K562 (cell line): ENCODE data around the gene DHPS. TPM values are rescaled to one million over a fixed set of nuclear protein-coding genes. Genes with fewer than 3 reads are reported as not detected.

Experiments
- ATF7 ChIP-seq: fragments of 450-650 bp; IDR thresholded peaks from 2 replicates; pipeline ENCODE4 v1.7.1; 2014; ENCODE audit warnings: mild to moderate bottlenecking, moderate library complexity
- CUX1 ChIP-seq: fragments of 200-800 bp; sonication (Bioruptor generic); IDR thresholded peaks from 2 replicates; pipeline ENCODE4 v1.6.1; 2016; ENCODE audit warnings: missing genetic modification characterization, missing compliant biosample characterization
- DIDO1 ChIP-seq: fragments of 450-650 bp; IDR thresholded peaks from 2 replicates; pipeline ENCODE4 v1.6.1; 2016; ENCODE audit warnings: low read depth, missing biosample characterization, missing genetic modification characterization
- EHMT2 ChIP-seq: fragments of 450-650 bp; IDR thresholded peaks from 2 replicates; pipeline ENCODE4 v1.6.1; 2018; ENCODE audit warnings: antibody characterized with exemption
- FIP1L1 ChIP-seq: fragments of 200-400 bp; formaldehyde crosslinking; IDR thresholded peaks from 2 replicates; pipeline ENCODE4 v1.6.1; 2018; ENCODE audit warnings: mild to moderate bottlenecking, low read depth, low read length; ENCODE audit not compliant: poor library complexity, severe bottlenecking
- HDAC1 ChIP-seq, 2 experiments: fragments of 450-650 bp; IDR thresholded peaks; 2 replicates each; pipeline ENCODE4 v1.6.1; 2016 to 2017; ENCODE audit warnings: inconsistent platforms in 1 of 2, mild to moderate bottlenecking in 1 of 2, moderate library complexity in 1 of 2
- HDGF ChIP-seq: fragments of 450-650 bp; IDR thresholded peaks from 2 replicates; pipeline ENCODE4 v1.6.1; 2016
- MYNN ChIP-seq, 2 experiments: sonication (generic); formaldehyde crosslinking in 1 of 2; IDR thresholded peaks; 2 replicates each; pipeline versions ENCODE4 v1.5.0 to v1.6.1; 2016 to 2020; ENCODE audit warnings: antibody characterized with exemption in 1 of 2, missing genetic modification reagents in 1 of 2
- POLR2B ChIP-seq: fragments of 450-650 bp; IDR thresholded peaks from 2 replicates; pipeline ENCODE4 v1.6.1; 2018; ENCODE audit warnings: low read depth; ENCODE audit not compliant: partially characterized antibody
- RAD51 ChIP-seq: fragments of 450-650 bp; IDR thresholded peaks from 2 replicates; pipeline ENCODE4 v1.7.1; 2016; ENCODE audit warnings: low read depth, mild to moderate bottlenecking, borderline replicate concordance
- RFX1 ChIP-seq: fragments of 450-650 bp; IDR thresholded peaks from 2 replicates; pipeline ENCODE4 v1.6.1; 2016; ENCODE audit warnings: mild to moderate bottlenecking, moderate library complexity
- SUPT5H ChIP-seq: fragments of 450-650 bp; IDR thresholded peaks from 2 replicates; pipeline ENCODE4 v1.6.1; 2016
- TCF3 ChIP-seq: sonication (generic); formaldehyde crosslinking; IDR thresholded peaks from 2 replicates; pipeline ENCODE4 v1.4.0; 2020; ENCODE audit warnings: mild to moderate bottlenecking, missing genetic modification reagents
- U2AF1 ChIP-seq: fragments of 200-400 bp; formaldehyde crosslinking; optimal IDR thresholded peaks from 2 replicates; pipeline ENCODE3; 2017; ENCODE audit warnings: mild to moderate bottlenecking, low read depth, low read length, moderate library complexity
- ZBTB33 ChIP-seq: sonication (generic); formaldehyde crosslinking; IDR thresholded peaks from 2 replicates; pipeline ENCODE4 v1.8.1; 2023; ENCODE audit warnings: mild to moderate bottlenecking, missing genetic modification reagents
- ZNF124 ChIP-seq: sonication (generic); formaldehyde crosslinking; IDR thresholded peaks from 2 replicates; pipeline ENCODE4 v1.8.1; 2022; ENCODE audit warnings: missing genetic modification reagents
- ZNF395 ChIP-seq: fragments of 200-800 bp; sonication (Bioruptor generic); IDR thresholded peaks from 2 replicates; pipeline ENCODE4 v1.6.1; 2017; ENCODE audit warnings: missing genetic modification characterization, missing compliant biosample characterization
- ZNF75A ChIP-seq: fragments of 450-650 bp; formaldehyde crosslinking; IDR thresholded peaks from 2 replicates; pipeline ENCODE4 v1.4.0; 2020; ENCODE audit warnings: mild to moderate bottlenecking
- ZNF780A ChIP-seq: fragments of 250-450 bp; sonication (Bioruptor Pico); IDR thresholded peaks from 2 replicates; pipeline ENCODE4 v1.5.0; 2021; ENCODE audit warnings: mild to moderate bottlenecking
- polyA plus RNA-seq, 8 experiments: library from polyadenylated mRNA; depleted of rRNA in 4 of 8; stranded (reverse) in 5 of 8; unstranded in 3 of 8; fragments of >200 nt; fragmentation: Nextera tagmentation in 2 of 8; fragmentation: Illumina TruSeq in 1 of 8; extraction: Ambion mirVana in 2 of 8; extraction: Trizol in 1 of 8; gene quantifications; 2 replicates each; pipeline versions ENCODE4 v1.2.1 to v1.2.3, GENCODE V29; 2011 to 2014; ENCODE audit warnings: inconsistent platforms in 1 of 8, missing spikeins in 1 of 8
- total RNA-seq, 7 experiments: library from RNA; depleted of rRNA in 6 of 7; stranded (reverse); fragments of >200 nt in 6 of 7; fragmentation: Illumina TruSeq in 2 of 7; extraction: Trizol in 2 of 7; gene quantifications; 2 replicates each; pipeline versions ENCODE4 v1.2.1 to v1.2.3, GENCODE V29; 2011 to 2021; ENCODE audit warnings: low replicate concordance in 1 of 7

The DHPS gene
- total and polyA plus RNA-seq, 9 of the 15 experiments (the other 6 are each of a cell fraction or from before 2014, with no cell fraction given), result 47.1 to 110 (median 79.9) TPM

GRCh38 chr19:12696366-12697335 lies 15.0 kb upstream of the DHPS start, which contains the start of gene FBXW9 (continued):
- TF ChIP-seq CUX1 (CRISPR knock-in tag), result no peak
- peak; percentile 85 for TF ChIP-seq SUPT5H
- TF ChIP-seq RAD51, result no peak
- TF ChIP-seq ZNF395, result peak; percentile 60; the same call in 1 of the 2 replicates
- no peak for TF ChIP-seq TCF3 (CRISPR knock-in tag)
- TF ChIP-seq ZNF780A (CRISPR knock-in tag), result 0 out of 2 replicates have a peak, but pooled peaks have one; percentile 9
- TF ChIP-seq HDAC1 (IDR thresholded peaks at IDR 0.05), result peak; percentile 65 to 99; a peak in 2 of 4 replicates
- 0 out of 2 replicates have a peak, but pooled peaks have one; percentile 40 for TF ChIP-seq ZBTB33 (CRISPR knock-in tag)
- no peak for TF ChIP-seq ZNF124
- TF ChIP-seq EHMT2, result no peak
- peak; percentile 77; the same call in 1 of the 2 replicates for TF ChIP-seq DIDO1 (tag)
- peak; percentile 89 for TF ChIP-seq FIP1L1
- TF ChIP-seq ZNF75A (CRISPR knock-in tag), result no peak
- peak; percentile 79 for TF ChIP-seq POLR2B
- peak; percentile 94 for TF ChIP-seq RFX1
- TF ChIP-seq U2AF1, result no peak
- 0 out of 2 replicates have a peak, but pooled peaks have one; percentile 35 for TF ChIP-seq MYNN (IDR thresholded peaks at IDR 0.05)
- TF ChIP-seq MYNN (CRISPR knock-in tag; IDR thresholded peaks at IDR 0.05), result no peak
- TF ChIP-seq HDGF, result no peak
- TF ChIP-seq ATF7, result peak; percentile 74; the same call in 1 of the 2 replicates
